HG03108 (cell line): ENCODE measurements around the gene MRPL10.

Experiments used
- ATAC-seq: cut with Tn5 transposase; IDR thresholded peaks from one replicate; pipeline ENCODE4 v1.9.1; 2021; ENCODE audit warnings: moderate library complexity; ENCODE audit not compliant: unreplicated experiment

Gene MRPL10

DNA sequence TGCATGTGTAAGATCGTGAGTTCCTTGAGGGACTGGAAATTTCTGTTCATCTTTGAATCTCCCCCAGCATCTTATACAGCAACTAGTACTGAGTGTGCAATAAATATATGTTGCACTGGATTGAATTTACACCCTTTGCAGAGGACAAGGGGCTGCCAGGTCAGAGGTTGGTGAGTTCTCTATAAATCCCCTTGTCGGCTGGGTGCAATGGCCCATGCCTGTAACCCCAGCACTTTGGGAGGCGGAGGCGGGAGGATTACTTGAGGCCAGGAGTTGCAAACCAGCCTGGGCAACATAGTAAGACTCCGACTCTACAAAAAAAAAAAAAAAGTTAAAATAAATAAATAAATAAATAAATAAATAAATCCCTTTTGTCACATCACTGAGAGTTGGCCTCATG is 29.0 kb upstream of the MRPL10 start:
- ATAC-seq, result no peak

DNA sequence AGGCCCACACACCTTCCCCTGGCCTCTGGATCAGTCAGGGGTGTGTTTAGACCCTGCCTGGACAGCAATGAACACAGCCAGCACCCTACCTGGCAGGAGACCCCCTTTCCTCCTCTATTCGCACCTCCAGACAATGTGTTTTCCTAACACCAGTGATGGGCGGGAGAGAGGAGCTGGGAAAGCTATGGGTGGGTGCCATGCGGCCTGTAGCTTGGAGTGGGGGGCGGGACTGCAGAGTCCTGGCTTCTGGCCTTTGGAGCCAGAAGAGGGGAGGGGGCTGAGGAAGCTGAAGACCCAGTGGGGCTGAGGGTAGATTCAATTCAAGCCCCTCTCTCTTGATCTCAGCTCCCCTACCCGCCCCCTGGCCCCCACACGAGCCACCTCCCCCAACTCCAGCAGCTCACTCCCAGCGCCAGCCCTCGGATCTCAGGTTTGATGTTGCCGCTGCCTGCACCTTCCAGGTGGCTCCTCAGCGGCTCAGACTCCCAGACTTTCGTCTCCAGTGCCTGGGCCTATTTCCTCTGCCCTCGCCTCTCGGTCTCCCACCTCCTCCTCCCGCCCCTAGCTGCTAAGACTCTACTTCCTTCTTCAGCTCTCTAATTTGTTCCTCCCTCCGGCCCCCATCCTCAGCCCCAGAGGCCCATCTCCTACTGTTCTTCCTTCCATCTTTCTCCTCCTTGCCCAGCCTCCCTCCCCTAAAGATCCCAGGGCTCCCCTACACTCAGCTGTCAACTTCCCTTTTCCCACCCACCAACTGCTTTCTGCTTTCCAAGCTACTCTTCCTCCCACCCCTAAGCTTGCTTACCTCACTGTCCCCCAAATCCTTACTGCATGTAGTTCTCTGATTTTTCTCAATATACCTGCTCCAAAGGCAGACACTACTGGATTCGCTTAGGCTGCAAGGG is 26.5 kb upstream of the MRPL10 start:
- no peak for ATAC-seq

DNA sequence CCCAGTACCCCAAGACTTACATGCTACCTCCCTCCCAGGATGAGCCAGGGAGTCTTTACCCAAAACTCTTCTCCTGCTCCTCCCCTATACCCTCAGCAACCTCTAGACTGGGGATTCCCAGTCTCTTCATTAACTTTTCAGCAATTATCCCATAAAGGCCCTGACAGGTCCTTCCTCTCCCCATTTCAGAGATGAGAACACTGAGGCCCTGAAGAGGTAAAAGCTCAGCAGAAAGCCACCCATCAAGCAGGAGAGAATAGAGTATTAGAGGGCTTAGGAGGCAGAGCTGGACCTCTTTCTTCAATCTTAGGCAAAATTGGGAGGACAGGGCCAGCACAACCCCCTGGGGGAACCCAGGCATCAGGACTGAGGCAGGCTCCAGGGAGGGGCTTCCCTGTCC is 25.5 kb upstream of the MRPL10 start:
- no peak for ATAC-seq

DNA sequence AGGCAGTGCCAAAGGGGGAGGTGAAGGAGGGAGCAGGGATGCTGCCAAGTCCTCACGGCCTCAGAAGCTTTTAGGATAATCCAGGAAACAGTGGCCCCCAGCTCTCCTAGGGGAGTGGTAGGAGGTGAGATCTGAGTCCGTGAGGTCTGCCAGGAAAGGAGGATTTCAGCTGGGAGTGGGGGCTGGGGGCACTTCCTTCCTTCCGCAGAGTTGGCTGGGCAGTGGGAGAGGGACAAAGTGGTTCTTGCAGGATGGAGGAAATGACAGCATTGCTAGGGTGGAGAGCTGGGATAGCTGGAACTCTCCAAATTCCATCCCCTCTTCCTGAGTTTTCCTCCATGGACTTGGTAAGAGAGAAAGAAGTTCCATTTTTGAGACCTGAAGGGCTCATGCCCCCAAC is 24.4 kb upstream of the MRPL10 start:
- no peak for ATAC-seq

DNA sequence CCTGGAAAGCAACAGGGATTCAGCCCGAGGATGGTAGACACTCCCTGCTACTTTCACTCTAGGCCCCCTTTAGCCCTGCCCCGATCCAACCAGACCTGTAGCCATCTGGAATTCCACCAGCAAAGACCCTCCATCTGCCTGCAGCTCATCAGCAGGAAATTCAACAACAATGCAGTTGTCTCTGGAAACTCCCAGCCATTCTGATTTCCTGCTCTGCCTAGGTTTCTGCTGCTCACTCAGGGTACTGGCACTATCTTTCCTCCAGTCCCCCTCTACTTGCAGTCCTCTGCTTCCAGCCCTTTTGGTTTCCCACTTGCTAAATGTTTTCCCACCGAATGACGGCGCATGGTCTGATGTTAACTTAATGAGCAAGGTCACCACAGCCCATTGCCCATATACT is 22.3 kb upstream of the MRPL10 start:
- no peak for ATAC-seq

DNA sequence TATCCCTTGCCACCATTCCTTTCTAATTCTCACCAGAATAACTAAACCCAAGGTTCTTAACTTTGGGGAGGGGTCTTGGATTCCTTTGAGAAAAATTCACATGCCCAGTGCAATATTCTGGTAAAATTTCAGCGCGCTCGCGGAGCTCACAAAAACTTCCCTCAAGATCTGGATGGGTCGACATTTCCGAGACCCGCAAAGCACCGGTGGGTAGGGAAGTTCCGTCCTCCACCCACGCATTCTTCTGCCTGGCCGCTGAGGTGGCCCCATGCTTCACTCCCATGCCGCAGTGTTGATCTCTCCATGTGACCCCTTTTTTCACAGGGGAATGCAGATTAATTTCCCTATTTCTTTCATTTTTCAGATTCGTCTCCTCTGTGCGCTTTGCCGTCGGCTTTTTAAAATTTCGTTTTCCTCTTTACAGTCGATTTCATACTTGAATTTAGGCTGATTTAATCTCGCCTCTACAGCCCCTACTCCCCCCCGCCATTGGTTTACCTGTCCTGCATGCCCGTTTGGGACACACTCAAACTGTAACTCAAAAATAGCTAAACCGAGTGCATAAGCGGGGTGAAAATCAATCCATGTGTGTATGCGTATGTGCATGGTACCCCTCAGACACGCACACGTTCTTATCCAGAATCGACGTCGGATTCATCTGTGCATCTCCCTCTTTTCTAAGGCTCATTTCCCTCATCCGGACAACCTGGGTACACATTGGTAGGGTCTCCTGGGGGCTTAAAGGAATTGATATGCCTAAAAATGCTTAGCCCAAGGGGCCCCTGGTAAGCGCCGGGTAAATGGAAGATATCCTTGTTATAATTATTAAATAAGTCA is 21.0 kb upstream of the MRPL10 start:
- ATAC-seq, result no peak

DNA sequence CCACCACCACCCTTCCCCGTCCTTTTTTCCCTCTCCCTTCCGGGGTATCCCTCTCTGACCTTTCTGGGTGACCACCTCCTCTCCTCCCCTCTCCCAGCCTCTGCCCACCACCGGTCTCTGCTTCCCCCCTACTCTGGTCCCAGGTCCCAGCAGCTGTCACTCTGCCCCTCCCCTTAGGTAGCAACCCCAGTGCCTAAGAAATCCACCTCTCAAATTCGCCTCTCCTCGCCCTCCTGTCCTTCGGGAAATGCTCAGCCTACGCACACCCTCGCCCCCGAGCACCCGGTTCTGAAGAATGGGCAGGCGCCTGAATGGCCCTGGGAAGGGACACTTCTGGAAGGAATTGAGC is 20.4 kb upstream of the MRPL10 start:
- no peak for ATAC-seq

GRCh38 chr17:47850692-47851573 is 19.6 kb upstream of the MRPL10 start, which contains the start of gene SP6:
TSS of gene SP6 (minus strand) at chr17:47851163. CDS start at chr17:47848429, 2,734 bp downstream.
- no peak for ATAC-seq

DNA sequence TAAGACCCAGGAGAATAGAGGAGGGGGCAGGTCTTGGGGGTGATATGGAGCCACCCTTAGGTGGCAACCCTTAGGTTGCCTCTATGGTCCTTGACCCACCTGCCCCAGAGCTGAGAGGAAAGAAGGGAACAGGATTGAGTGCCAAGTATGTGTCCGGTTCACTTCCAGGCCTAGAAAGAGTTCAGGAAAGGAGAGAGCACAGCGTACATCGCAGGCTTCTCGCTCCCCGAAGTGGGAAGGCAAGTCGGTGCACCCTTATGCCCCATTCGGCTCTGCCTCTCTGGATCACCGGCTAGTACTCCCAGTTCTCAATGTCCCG is 19.0 kb upstream of the MRPL10 start:
- ATAC-seq, result no peak

DNA sequence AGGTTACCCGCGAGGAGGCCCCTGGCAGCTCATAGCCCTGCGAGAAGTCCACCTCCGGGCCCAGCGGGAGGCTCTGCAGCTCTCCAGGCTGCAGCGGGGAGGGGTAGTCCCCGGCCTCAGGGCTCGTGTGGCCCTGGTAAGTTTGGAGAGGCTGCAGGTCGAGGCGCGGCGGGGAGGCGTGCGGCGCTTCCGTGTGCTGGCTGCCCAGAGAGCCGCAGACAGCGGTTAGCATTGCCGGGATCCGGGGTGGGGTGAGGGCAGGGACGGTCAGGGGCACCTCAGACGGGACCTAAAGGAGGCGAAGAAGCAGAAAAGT is 16.8 kb upstream of the MRPL10 start:
- ATAC-seq, result no peak

DNA sequence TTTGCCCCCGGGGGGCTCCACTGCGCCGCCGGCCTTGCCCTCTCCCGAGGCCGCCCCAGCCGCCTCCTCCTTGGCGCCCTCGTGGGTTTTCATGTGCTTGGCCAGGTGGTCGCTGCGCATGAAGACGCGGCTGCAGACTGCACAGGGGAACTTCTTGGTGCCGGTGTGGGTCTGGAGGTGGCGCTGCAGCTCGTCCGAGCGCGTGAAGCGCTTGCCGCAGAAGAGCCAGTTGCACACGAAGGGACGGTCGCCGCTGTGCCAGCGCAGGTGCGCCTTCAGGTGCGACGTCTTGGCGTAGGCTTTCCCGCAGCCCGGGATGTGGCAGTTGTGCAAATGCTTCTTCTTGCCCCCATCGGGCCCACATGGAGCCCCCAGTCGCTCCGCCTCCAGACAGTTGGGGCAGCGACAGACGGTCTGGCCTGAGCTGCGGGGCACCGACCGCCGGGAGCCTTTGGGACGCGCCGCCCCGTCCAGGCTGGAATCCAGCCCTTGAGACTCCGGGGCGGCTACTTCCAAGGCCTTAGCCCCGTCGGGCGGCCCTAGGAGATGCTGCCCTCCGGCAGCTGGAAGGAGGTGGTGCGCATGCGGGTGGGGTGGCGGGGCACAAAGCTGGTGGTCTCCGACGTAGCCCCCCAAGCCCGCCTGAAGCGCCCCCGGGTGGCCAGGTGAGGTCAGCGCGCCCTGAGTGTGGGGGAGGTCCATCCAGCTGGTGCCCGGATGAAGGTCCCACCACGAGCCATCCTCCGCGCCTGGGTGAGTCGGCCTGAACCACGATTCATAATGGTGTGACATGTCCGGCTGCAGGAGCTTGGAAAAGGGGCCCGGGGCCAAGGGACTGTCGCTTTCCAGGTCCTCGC is 16.2 kb upstream of the MRPL10 start:
- no peak for ATAC-seq

DNA sequence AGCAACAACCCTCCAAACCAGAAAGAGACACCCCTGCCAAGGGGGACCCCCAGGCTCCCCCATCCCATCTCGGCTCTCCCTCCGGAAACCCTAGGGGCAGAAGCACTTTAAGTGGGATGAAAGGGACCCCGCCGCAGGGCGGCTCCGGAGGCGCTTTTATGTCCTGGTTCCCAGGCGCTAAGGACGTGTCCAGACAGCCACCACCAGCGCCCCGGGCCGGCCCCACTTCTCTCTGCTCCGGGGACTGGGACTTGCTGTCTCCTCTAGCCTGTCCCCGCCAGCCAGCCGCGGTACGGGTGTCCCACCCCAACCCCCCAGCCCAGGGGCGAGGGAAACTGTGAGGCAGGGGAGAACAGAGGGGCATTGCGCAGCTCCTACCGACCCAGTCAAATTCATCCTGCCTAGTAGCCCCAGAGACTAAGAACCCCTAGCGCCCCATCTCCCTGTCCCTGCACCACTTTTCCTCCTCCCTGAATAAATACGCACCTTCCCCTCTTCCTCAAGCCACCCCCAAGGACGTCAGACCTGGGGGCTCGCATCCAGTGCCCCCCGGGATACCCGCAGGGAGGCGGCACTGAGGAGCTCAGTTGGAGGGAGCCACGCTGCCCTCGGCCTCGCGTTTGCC is 15.5 kb upstream of the MRPL10 start:
- no peak for ATAC-seq

GRCh38 chr17:47845716-47846075 is 14.4 kb upstream of the MRPL10 start:
- ATAC-seq, result no peak

GRCh38 chr17:47844814-47845715 is 13.7 kb upstream of the MRPL10 start:
- ATAC-seq, result no peak

GRCh38 chr17:47844227-47844626 is 12.9 kb upstream of the MRPL10 start:
- no peak for ATAC-seq

DNA sequence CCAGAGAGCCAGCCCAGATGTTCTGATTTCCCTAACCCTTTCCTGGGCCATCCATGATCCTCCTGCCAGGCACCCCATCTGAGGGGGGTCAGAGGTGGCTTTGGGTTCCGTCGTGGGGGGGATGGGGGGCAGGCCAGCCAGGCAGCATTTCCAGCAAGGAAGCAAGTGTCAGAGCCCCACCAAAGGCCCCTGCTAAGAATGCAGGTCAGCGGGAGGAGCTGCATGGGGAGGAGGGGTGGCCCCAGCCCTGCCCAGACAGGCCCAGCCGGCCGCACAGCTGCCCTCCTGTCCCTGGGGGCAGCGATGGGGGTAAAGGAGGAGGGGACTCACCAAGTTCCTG is 12.0 kb upstream of the MRPL10 start:
- ATAC-seq, result no peak

- no peak for ATAC-seq
Measured at GRCh38 chr17:47841488-47842291, 10.3 kb upstream of the MRPL10 start.

- ATAC-seq, result peak; percentile 93
Measured at GRCh38 chr17:47840742-47841487, 9.6 kb upstream of the MRPL10 start, which contains the start of gene SCRN2. TSS of gene SCRN2 (minus strand) at chr17:47841273. CDS start at chr17:47840843, 430 bp downstream.
